ENCODE data around the gene IGSF1. TPM values are rescaled to one million over a fixed set of nuclear protein-coding genes. Genes with fewer than 3 reads are reported as not detected.
A peak's percentile ranks its signal among the peaks of the same experiment; 100 is the strongest.

IGSF1 gene
- 13.8 and 14.6 TPM in 2 replicates for total RNA-seq
- long read RNA-seq, full-length matches to known transcripts = 19 of 94 reads
- long read RNA-seq, partial matches to known transcripts = 48 of 94 reads
- long read RNA-seq, other reads (novel, unspliced or antisense) = 27 of 94 reads

GRCh38 chrX:131288738-131289511 lies at the start of gene IGSF1:
TSS of gene IGSF1 (minus strand) at chrX:131289306. CDS start at chrX:131286674, 2,632 bp downstream.
- DNase-seq (ENCODE audit: low spot score, unreplicated experiment) = peak; percentile 28
- Mint-ChIP-seq H3K27me3 (no peaks in the 10 kb centered on the region), H3K27ac (peak within 1 kb of the TSS; percentile 76), H3K9me3 (ENCODE audit: low read depth) (no peaks in the 10 kb centered on the region), H3K36me3 (ENCODE audit: insufficient read depth) (no peaks in the 10 kb centered on the region), H3K4me1 (ENCODE audit: low read depth) (peaks cover 12% of the 10 kb centered on the region), H3K4me3 (ENCODE audit: low read depth) (peak within 1 kb of the TSS; percentile 74)
- no peak for TF ChIP-seq CTCF (IDR thresholded peaks at IDR 0.05; ENCODE audit: unreplicated experiment)

GRCh38 chrX:131332331-131332730 lies 43.2 kb upstream of the IGSF1 start:
- H3K4me3 Mint-ChIP-seq (ENCODE audit: low read depth) = no peak overlapping the region
- peaks cover 9% of the 10 kb centered on the region for H3K36me3 Mint-ChIP-seq (ENCODE audit: insufficient read depth)
- no peaks in the 10 kb centered on the region for H3K27me3 Mint-ChIP-seq
- peaks cover 9% of the 10 kb centered on the region for H3K9me3 Mint-ChIP-seq (ENCODE audit: low read depth)
- DNase-seq (ENCODE audit: low spot score, unreplicated experiment) = no peak
- no peaks in the 10 kb centered on the region for H3K4me1 Mint-ChIP-seq (ENCODE audit: low read depth)
- no peak for TF ChIP-seq CTCF (IDR thresholded peaks at IDR 0.05; ENCODE audit: unreplicated experiment)
- no peak overlapping the region for H3K27ac Mint-ChIP-seq

GRCh38 chrX:131331152-131331551 lies 42.0 kb upstream of the IGSF1 start:
- Mint-ChIP-seq H3K27ac (no peak overlapping the region), H3K4me1 (ENCODE audit: low read depth) (no peaks in the 10 kb centered on the region), H3K27me3 (no peaks in the 10 kb centered on the region), H3K4me3 (ENCODE audit: low read depth) (no peak overlapping the region), H3K36me3 (ENCODE audit: insufficient read depth) (peaks cover 14% of the 10 kb centered on the region), H3K9me3 (ENCODE audit: low read depth) (peaks cover 15% of the 10 kb centered on the region)
- TF ChIP-seq CTCF (IDR thresholded peaks at IDR 0.05; ENCODE audit: unreplicated experiment) = no peak
- DNase-seq (ENCODE audit: low spot score, unreplicated experiment) = no peak

GRCh38 chrX:131330735-131331134 lies 41.6 kb upstream of the IGSF1 start:
- Mint-ChIP-seq H3K9me3 (ENCODE audit: low read depth) (peaks cover 15% of the 10 kb centered on the region), H3K4me3 (ENCODE audit: low read depth) (no peak overlapping the region), H3K27ac (no peak overlapping the region), H3K4me1 (ENCODE audit: low read depth) (no peaks in the 10 kb centered on the region), H3K27me3 (no peaks in the 10 kb centered on the region), H3K36me3 (ENCODE audit: insufficient read depth) (peaks cover 14% of the 10 kb centered on the region)
- no peak for DNase-seq (ENCODE audit: low spot score, unreplicated experiment)
- TF ChIP-seq CTCF (IDR thresholded peaks at IDR 0.05; ENCODE audit: unreplicated experiment) = no peak

GRCh38 chrX:131322651-131323050 lies 33.5 kb upstream of the IGSF1 start:
- no peak for DNase-seq (ENCODE audit: low spot score, unreplicated experiment)
- H3K27me3 Mint-ChIP-seq = no peaks in the 10 kb centered on the region
- no peak overlapping the region for H3K4me3 Mint-ChIP-seq (ENCODE audit: low read depth)
- peaks cover 5% of the 10 kb centered on the region for H3K9me3 Mint-ChIP-seq (ENCODE audit: low read depth)
- H3K36me3 Mint-ChIP-seq (ENCODE audit: insufficient read depth) = peaks cover 5% of the 10 kb centered on the region
- TF ChIP-seq CTCF (IDR thresholded peaks at IDR 0.05; ENCODE audit: unreplicated experiment) = no peak
- H3K27ac Mint-ChIP-seq = no peak overlapping the region
- no peaks in the 10 kb centered on the region for H3K4me1 Mint-ChIP-seq (ENCODE audit: low read depth)

All from progenitor cell of endocrine pancreas (in vitro differentiated cells).